Measurements from ENCODE around the gene CFL1. TPM values are rescaled to one million over a fixed set of nuclear protein-coding genes. Genes with fewer than 3 reads are reported as not detected.

Gene CFL1
- total and polyA plus RNA-seq, 10 of the 15 experiments (the other 5 are each of a cell fraction or from before 2014, with no cell fraction given) = 164 to 2,994 (median 1,500) TPM

- in situ Hi-C loops (cut with MboI) (loop anchor here (25.0 kb wide), 1 partner anchor 1612 kb away; the partner anchor contains the start of genes DNAJC4, FKBP2, NUDT22 and PPP1R14B), intact Hi-C loops (cut with micrococcal nuclease; ENCODE audit: unreplicated experiment) (no loop called here)
- no peak overlapping the region for H3K4me2 ChIP-seq (ENCODE audit: control insufficient read depth, insufficient read depth)
- ChIA-PET CTCF (interaction anchor here (0.7 to 3.8 kb wide), 4 partner anchors 10 to 48 kb away, joined by 3 to 17 read pairs (median 4); no protein-coding TSS in a partner anchor), SMC1A (ENCODE audit: uncharacterized antibody, unreplicated experiment) (interaction anchor here (1.2 kb wide), 1 partner anchor 17 kb away, joined by 3 read pairs; the partner anchor contains the start of gene SNX32), POLR2A (interaction anchor here (0.7 kb wide), 1 partner anchor 12 kb away, joined by 3 read pairs; no protein-coding TSS in a partner anchor), RAD21 (ENCODE audit: unreplicated experiment) (no interaction called here)
- peaks cover 22 to 26% of the 10 kb centered on the region in 2 experiments; a peak in 3 of 4 replicates for H3K36me3 ChIP-seq (ENCODE audit: control insufficient read depth in 2 of 2, insufficient read depth in 2 of 2, low read length in 1 of 2)
- no peak overlapping the region for H3K27ac ChIP-seq (ENCODE audit: control insufficient read depth, insufficient read depth)
- H3K4me3 ChIP-seq = no peak overlapping the region
- H4K20me1 ChIP-seq (ENCODE audit: control insufficient read depth, insufficient read depth) = peaks cover 13% of the 10 kb centered on the region; the same call in 1 of the 2 replicates
- no TSS peak for BruUV-seq (replicated peaks)
- FAIRE-seq (no peak), DNase-seq (ENCODE audit: low read depth, low spot score) (no peak), ATAC-seq (no peak)
- WGBS (ENCODE audit: insufficient coverage, insufficient replicate concordance, low lambda C conversion rate, missing lambda C conversion rate) = 78% methylated on average over 16 of the region's 16 CpGs
- no peaks in the 10 kb centered on the region for H3K4me1 ChIP-seq (ENCODE audit: control insufficient read depth, insufficient read depth, low read length)
- no peak overlapping the region for H2AFZ ChIP-seq (ENCODE audit: control insufficient read depth, low read depth, low read length)
- H3K79me2 ChIP-seq (ENCODE audit: control insufficient read depth, insufficient read depth, low read length) = peaks cover 9% of the 10 kb centered on the region
- no peaks in the 10 kb centered on the region for H3K27me3 ChIP-seq (replicated peaks in 1 of 2; ENCODE audit: control insufficient read depth in 2 of 2, insufficient read depth in 2 of 2, low read length in 1 of 2)
- TF ChIP-seq ESRRA (IDR thresholded peaks at IDR 0.05; ENCODE audit: low read length) (no peak), PML (IDR thresholded peaks at IDR 0.05; ENCODE audit: low read length) (no peak), ZNF217 (IDR thresholded peaks at IDR 0.05) (no peak), RAD51 (IDR thresholded peaks at IDR 0.05) (no peak), POLR2A (IDR thresholded peaks at IDR 0.05; ENCODE audit: low read depth, low read length) (peak; percentile 23; the same call in 1 of the 2 replicates), BCL3 (IDR thresholded peaks at IDR 0.05; ENCODE audit: borderline replicate concordance, insufficient read depth, low read depth, low read length, poor library complexity, severe bottlenecking) (no peak), NBN (IDR thresholded peaks at IDR 0.05) (no peak)
- TF ChIP-seq, protein P1, sequence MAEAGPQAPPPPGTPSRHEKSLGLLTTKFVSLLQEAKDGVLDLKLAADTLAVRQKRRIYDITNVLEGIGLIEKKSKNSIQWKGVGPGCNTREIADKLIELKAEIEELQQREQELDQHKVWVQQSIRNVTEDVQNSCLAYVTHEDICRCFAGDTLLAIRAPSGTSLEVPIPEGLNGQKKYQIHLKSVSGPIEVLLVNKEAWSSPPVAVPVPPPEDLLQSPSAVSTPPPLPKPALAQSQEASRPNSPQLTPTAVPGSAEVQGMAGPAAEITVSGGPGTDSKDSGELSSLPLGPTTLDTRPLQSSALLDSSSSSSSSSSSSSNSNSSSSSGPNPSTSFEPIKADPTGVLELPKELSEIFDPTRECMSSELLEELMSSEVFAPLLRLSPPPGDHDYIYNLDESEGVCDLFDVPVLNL (IDR thresholded peaks at IDR 0.05; ENCODE audit: low read depth, low read length) = no peak
- peaks cover 2% of the 10 kb centered on the region; the same call in 2 of the 3 replicates for H3K9me3 ChIP-seq (replicated peaks; ENCODE audit: control insufficient read depth, insufficient read depth, low read length)
- no peak overlapping the region for H3K9ac ChIP-seq (ENCODE audit: control insufficient read depth, insufficient read depth, low read length)
Measured at GRCh38 chr11:65849771-65850216, 8.2 kb downstream of the CFL1 start.

All from GM12878 (cell line).